ENCODE measurements around the gene ARFGAP1.

The ARFGAP1 gene

GRCh38 chr20:63315731-63316491 is 43.3 kb downstream of the ARFGAP1 start:
- DNase-seq (ENCODE audit: low read depth, low spot score) = no peak
- Histone ChIP-seq H3K27me3 (ENCODE audit: insufficient read depth, insufficient read length) (no peaks in the 10 kb centered on the region), H3K4me3 (ENCODE audit: insufficient read length, low read depth) (no peak overlapping the region), H3K9me3 (ENCODE audit: insufficient read depth, low read length) (no peaks in the 10 kb centered on the region), H3K4me1 (ENCODE audit: insufficient read depth, insufficient read length) (peaks cover 8% of the 10 kb centered on the region), H3K9ac (ENCODE audit: insufficient read length, low read depth) (no peak overlapping the region), H3K36me3 (ENCODE audit: insufficient read depth, insufficient read length, low read length) (peaks cover 8% of the 10 kb centered on the region)
- no peak for TF ChIP-seq SUZ12 (IDR thresholded peaks at IDR 0.05; ENCODE audit: extremely low read depth, insufficient read depth, insufficient read length)
- TF ChIP-seq YY1 (IDR thresholded peaks at IDR 0.05; ENCODE audit: insufficient read depth, insufficient read length) = no peak
- TF ChIP-seq ZNF274 (IDR thresholded peaks at IDR 0.05; ENCODE audit: low read depth, low read length) = no peak

DNA sequence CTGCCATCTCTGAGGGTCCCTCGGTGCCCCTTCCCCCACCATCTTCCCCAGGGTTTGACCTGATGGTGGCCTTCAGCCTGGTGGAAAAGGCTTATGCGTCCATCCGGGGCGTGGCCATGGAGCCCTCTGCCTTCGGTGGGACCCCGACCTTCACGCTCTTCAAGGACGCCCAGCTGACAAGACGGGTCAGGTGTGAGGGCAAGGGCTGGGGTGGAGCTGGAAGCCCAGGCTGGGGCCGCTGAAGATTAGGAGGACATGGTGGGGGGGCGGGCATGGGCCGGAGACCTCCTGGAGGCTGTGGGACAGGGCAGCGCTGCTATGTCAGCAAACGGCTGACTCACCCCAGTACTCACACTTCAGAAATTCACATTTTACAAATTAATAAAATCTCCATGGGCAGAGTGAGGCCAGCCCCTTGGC is 43.9 kb downstream of the ARFGAP1 start:
- H3K36me3 ChIP-seq (ENCODE audit: insufficient read depth, insufficient read length, low read length) = peaks cover 8% of the 10 kb centered on the region
- no peaks in the 10 kb centered on the region for H3K27me3 ChIP-seq (ENCODE audit: insufficient read depth, insufficient read length)
- DNase-seq (ENCODE audit: low read depth, low spot score) = no peak
- TF ChIP-seq SUZ12 (IDR thresholded peaks at IDR 0.05; ENCODE audit: extremely low read depth, insufficient read depth, insufficient read length) (no peak), YY1 (IDR thresholded peaks at IDR 0.05; ENCODE audit: insufficient read depth, insufficient read length) (no peak), ZNF274 (IDR thresholded peaks at IDR 0.05; ENCODE audit: low read depth, low read length) (no peak)
- H3K4me3 ChIP-seq (ENCODE audit: insufficient read length, low read depth) = no peak overlapping the region
- peaks cover 8% of the 10 kb centered on the region for H3K4me1 ChIP-seq (ENCODE audit: insufficient read depth, insufficient read length)
- no peaks in the 10 kb centered on the region for H3K9me3 ChIP-seq (ENCODE audit: insufficient read depth, low read length)
- no peak overlapping the region for H3K9ac ChIP-seq (ENCODE audit: insufficient read length, low read depth)

GRCh38 chr20:63317061-63317460 is 44.4 kb downstream of the ARFGAP1 start:
- H3K36me3 ChIP-seq (ENCODE audit: insufficient read depth, insufficient read length, low read length) = peaks cover 8% of the 10 kb centered on the region
- no peak for DNase-seq (ENCODE audit: low read depth, low spot score)
- no peak overlapping the region for H3K9ac ChIP-seq (ENCODE audit: insufficient read length, low read depth)
- H3K4me1 ChIP-seq (ENCODE audit: insufficient read depth, insufficient read length) = peaks cover 8% of the 10 kb centered on the region
- no peak overlapping the region for H3K4me3 ChIP-seq (ENCODE audit: insufficient read length, low read depth)
- H3K9me3 ChIP-seq (ENCODE audit: insufficient read depth, low read length) = no peaks in the 10 kb centered on the region
- H3K27me3 ChIP-seq (ENCODE audit: insufficient read depth, insufficient read length) = no peaks in the 10 kb centered on the region
- no peak for TF ChIP-seq ZNF274 (IDR thresholded peaks at IDR 0.05; ENCODE audit: low read depth, low read length)
- TF ChIP-seq SUZ12 (IDR thresholded peaks at IDR 0.05; ENCODE audit: extremely low read depth, insufficient read depth, insufficient read length) = no peak
- TF ChIP-seq YY1 (IDR thresholded peaks at IDR 0.05; ENCODE audit: insufficient read depth, insufficient read length) = no peak

DNA sequence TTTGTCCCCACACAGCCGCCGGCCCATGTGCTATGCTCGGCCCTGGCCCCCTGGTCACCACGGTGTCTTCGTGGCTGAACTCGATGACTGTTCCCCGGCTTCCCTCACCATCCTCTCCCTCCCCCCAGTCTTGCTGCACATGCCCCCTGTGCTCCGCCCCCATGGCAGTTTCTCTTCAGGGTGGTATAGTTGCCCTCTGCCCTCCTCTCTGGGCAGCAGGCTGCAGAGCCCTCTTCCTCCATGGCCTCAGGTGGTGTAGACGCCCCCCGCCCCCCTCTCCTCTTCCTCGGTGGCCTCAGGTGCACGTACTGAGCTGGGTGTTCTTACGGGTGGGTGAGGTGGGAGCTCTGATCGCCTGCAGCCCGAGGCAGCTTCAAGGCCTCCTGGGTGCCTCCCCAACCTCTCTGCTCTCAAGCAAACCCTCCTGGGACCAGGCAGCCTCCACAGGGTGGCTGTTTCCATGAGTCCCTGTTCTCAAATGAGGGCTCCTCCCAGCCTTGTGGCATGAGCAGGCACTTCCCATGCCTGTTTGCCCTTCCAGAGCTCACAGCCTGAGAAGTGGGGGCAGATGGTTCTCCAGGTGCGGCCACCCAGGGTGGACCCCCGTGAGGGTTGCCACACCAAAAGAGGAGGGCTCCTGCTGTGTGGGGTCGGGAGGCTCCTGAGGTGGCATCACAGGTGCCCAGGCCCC is 45.1 kb downstream of the ARFGAP1 start:
- no peak for DNase-seq (ENCODE audit: low read depth, low spot score)
- Histone ChIP-seq H3K9ac (ENCODE audit: insufficient read length, low read depth) (no peak overlapping the region), H3K4me3 (ENCODE audit: insufficient read length, low read depth) (no peak overlapping the region), H3K27me3 (ENCODE audit: insufficient read depth, insufficient read length) (no peaks in the 10 kb centered on the region), H3K4me1 (ENCODE audit: insufficient read depth, insufficient read length) (peaks cover 12% of the 10 kb centered on the region), H3K9me3 (ENCODE audit: insufficient read depth, low read length) (no peaks in the 10 kb centered on the region), H3K36me3 (ENCODE audit: insufficient read depth, insufficient read length, low read length) (peaks cover 8% of the 10 kb centered on the region)
- no peak for TF ChIP-seq YY1 (IDR thresholded peaks at IDR 0.05; ENCODE audit: insufficient read depth, insufficient read length)

GRCh38 chr20:63318391-63319163 is 46.0 kb downstream of the ARFGAP1 start:
- Histone ChIP-seq H3K4me1 (ENCODE audit: insufficient read depth, insufficient read length) (peaks cover 12% of the 10 kb centered on the region), H3K27me3 (ENCODE audit: insufficient read depth, insufficient read length) (no peaks in the 10 kb centered on the region), H3K36me3 (ENCODE audit: insufficient read depth, insufficient read length, low read length) (peaks cover 8% of the 10 kb centered on the region)

GRCh38 chr20:63319164-63320040 is 46.8 kb downstream of the ARFGAP1 start:
- no peaks in the 10 kb centered on the region for H3K27me3 ChIP-seq (ENCODE audit: insufficient read depth, insufficient read length)
- TF ChIP-seq ZNF274 (IDR thresholded peaks at IDR 0.05; ENCODE audit: low read depth, low read length) (no peak), SUZ12 (IDR thresholded peaks at IDR 0.05; ENCODE audit: extremely low read depth, insufficient read depth, insufficient read length) (no peak), YY1 (IDR thresholded peaks at IDR 0.05; ENCODE audit: insufficient read depth, insufficient read length) (no peak)

More at GRCh38 chr20:63318391-63319163, 46.0 kb downstream of the ARFGAP1 start:
- H3K9ac ChIP-seq (ENCODE audit: insufficient read length, low read depth) = no peak overlapping the region
- DNase-seq (ENCODE audit: low read depth, low spot score) = no peak
- TF ChIP-seq ZNF274 (IDR thresholded peaks at IDR 0.05; ENCODE audit: low read depth, low read length) = no peak
- no peak overlapping the region for H3K4me3 ChIP-seq (ENCODE audit: insufficient read length, low read depth)
- no peaks in the 10 kb centered on the region for H3K9me3 ChIP-seq (ENCODE audit: insufficient read depth, low read length)

More at GRCh38 chr20:63319164-63320040, 46.8 kb downstream of the ARFGAP1 start:
- H3K9me3 ChIP-seq (ENCODE audit: insufficient read depth, low read length) = no peaks in the 10 kb centered on the region
- no peak for DNase-seq (ENCODE audit: low read depth, low spot score)
- no peak overlapping the region for H3K4me3 ChIP-seq (ENCODE audit: insufficient read length, low read depth)
- peaks cover 12% of the 10 kb centered on the region for H3K4me1 ChIP-seq (ENCODE audit: insufficient read depth, insufficient read length)
- peaks cover 3% of the 10 kb centered on the region for H3K36me3 ChIP-seq (ENCODE audit: insufficient read depth, insufficient read length, low read length)
- H3K9ac ChIP-seq (ENCODE audit: insufficient read length, low read depth) = no peak overlapping the region

Measured in NT2/D1 (cell line).